OCI-LY1 (cell line): Measurements from ENCODE around the gene NEIL1.

Source experiments
- EZH2 ChIP-seq: fragments of 200-600 bp; sonication (generic), shearing (Covaris generic); IDR thresholded peaks from 2 replicates; pipeline ENCODE4 v1.8.0; 2017; ENCODE audit warnings: borderline replicate concordance, mixed run types, mild to moderate bottlenecking, antibody characterized with exemption, low read length, moderate library complexity, mixed read lengths
- TF ChIP-seq, protein P1 (sequence below): fragments of 200-600 bp; sonication (generic), shearing (Covaris generic); IDR thresholded peaks from 2 replicates; pipeline ENCODE4 v1.5.1; 2017; ENCODE audit warnings: mild to moderate bottlenecking, antibody characterized with exemption, low read length, moderate library complexity, mixed read lengths

DNA sequence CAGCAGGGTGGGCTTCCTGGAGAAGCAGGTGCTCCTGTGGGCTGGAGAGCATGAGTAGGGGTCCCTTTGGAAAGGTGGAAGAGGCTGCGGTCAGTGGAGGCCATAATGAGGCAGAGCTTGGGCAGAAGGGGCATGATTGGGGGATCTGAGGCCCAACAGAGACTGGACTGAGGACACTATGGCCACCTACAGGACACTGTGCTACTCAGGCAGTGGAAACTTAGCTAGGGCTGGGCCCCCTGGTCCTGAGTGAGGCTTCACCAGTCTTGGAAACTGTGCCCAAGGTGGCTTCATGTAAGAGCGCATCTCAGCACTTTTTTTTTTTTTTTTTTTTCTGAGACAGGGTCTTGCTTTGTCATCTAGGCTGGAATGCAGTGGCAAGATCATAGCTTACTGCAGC is 17.3 kb upstream of the NEIL1 start:
- TF ChIP-seq EZH2: no peak
- TF ChIP-seq, protein P1, sequence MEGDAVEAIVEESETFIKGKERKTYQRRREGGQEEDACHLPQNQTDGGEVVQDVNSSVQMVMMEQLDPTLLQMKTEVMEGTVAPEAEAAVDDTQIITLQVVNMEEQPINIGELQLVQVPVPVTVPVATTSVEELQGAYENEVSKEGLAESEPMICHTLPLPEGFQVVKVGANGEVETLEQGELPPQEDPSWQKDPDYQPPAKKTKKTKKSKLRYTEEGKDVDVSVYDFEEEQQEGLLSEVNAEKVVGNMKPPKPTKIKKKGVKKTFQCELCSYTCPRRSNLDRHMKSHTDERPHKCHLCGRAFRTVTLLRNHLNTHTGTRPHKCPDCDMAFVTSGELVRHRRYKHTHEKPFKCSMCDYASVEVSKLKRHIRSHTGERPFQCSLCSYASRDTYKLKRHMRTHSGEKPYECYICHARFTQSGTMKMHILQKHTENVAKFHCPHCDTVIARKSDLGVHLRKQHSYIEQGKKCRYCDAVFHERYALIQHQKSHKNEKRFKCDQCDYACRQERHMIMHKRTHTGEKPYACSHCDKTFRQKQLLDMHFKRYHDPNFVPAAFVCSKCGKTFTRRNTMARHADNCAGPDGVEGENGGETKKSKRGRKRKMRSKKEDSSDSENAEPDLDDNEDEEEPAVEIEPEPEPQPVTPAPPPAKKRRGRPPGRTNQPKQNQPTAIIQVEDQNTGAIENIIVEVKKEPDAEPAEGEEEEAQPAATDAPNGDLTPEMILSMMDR: no peak
